ENCODE data around the gene TTI1.
"Not testable (repeated sequence)": the region's sequence is repeated elsewhere in the genome, so short reads cannot be mapped to it uniquely, and the experiment has no call there.

The TTI1 gene

DNA sequence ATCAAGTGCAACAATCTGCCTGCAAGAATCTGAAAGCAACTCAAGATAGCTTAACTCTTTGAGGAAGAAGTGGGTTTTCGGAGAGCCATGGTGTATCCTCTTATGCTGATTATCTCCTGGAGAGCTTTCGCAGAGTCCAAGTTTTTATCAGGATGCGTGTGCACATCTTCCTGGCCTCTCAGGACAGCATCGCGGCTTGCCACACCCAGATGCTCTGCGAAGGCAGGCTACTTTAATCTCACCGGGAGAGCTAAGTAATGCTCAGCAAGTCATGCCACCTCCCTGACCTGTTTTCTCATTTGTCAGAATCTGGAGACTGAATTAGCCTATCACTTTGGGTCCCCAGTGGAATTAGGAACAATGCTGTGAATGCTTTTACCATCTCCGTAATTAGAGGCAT is 52.9 kb downstream of the TTI1 start:
- H3K9me3 Mint-ChIP-seq = no peaks in the 10 kb centered on the region
- no peak overlapping the region for H3K27ac Mint-ChIP-seq
- no peaks in the 10 kb centered on the region for H3K27me3 Mint-ChIP-seq (ENCODE audit: low read depth)
- peaks cover 14% of the 10 kb centered on the region for H3K36me3 Mint-ChIP-seq (ENCODE audit: low read depth)
- H3K4me1 Mint-ChIP-seq (ENCODE audit: low read depth) = no peaks in the 10 kb centered on the region
- no peak overlapping the region for H3K4me3 Mint-ChIP-seq

DNA sequence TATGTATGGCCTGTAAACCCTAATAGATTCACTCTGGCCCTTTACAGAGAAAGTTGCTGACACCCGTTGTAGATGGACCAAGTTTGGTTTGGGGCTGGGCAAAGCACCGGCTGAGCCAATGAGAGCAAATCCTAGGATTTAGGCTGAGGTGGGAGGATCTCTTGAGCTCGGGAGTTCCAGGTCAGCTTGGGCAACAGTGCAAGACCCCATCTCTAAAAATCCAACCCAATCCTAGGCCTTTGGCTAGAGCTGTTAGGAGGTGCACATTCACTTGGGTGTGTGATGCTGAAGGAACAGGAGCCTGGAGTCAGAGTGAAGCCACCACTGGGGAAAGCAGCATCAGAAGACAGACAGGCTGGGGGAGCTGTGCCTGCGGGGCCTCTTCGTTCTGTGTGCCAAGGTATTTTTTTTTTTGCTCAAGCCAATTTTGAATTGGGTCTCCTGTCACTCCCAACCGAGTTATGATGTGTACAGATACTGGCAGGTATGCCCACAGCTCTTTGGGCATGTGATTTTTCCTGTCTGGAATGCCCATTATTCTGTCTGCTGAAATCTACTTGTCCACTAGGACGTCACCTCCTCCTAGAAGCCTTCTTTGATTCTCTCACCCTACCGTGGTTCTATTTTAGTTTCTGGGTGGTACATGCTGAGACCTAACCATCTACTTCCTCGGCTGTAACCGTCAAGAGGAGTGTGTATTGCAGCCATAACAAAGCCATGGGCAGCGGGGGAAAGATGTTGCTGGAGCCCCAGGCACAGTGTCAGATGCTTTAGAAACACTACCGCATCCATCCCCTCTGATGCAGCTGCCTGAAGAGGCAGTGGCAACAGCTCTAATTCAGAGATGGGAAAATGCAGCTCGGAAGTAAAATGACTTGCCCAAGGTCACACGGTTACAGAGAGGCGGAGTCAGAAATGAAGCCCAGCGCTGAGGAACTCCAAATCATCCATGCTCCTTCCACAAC is 54.0 kb downstream of the TTI1 start:
- H3K4me1 Mint-ChIP-seq (ENCODE audit: low read depth) = no peaks in the 10 kb centered on the region
- H3K36me3 Mint-ChIP-seq (ENCODE audit: low read depth) = peaks cover 10% of the 10 kb centered on the region
- H3K9me3 Mint-ChIP-seq = no peaks in the 10 kb centered on the region
- H3K27ac Mint-ChIP-seq = no peak overlapping the region
- H3K4me3 Mint-ChIP-seq = no peak overlapping the region
- H3K27me3 Mint-ChIP-seq (ENCODE audit: low read depth) = no peaks in the 10 kb centered on the region

DNA sequence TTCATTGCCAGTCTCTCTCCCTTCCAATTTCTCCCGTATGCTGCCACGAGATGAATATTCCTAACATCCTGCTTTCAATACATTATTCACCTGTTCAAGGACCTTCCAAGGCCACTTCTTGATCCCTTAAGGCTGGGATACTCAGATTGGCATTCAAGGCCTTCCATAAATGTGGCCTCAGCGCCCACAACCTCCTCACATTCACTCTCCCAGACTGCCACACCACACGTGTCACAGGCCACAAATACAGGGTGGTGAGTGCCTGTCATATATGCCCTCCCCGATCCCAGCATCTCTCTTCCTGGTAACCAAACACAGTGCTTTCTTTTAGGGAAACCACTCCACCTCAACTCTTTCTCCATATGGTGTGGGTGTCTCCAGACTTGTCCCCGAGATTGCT is 55.5 kb downstream of the TTI1 start:
- Mint-ChIP-seq H3K4me3 (no peak overlapping the region), H3K27ac (no peak overlapping the region), H3K9me3 (no peaks in the 10 kb centered on the region), H3K27me3 (ENCODE audit: low read depth) (no peaks in the 10 kb centered on the region), H3K4me1 (ENCODE audit: low read depth) (no peaks in the 10 kb centered on the region), H3K36me3 (ENCODE audit: low read depth) (peaks cover 10% of the 10 kb centered on the region)

DNA sequence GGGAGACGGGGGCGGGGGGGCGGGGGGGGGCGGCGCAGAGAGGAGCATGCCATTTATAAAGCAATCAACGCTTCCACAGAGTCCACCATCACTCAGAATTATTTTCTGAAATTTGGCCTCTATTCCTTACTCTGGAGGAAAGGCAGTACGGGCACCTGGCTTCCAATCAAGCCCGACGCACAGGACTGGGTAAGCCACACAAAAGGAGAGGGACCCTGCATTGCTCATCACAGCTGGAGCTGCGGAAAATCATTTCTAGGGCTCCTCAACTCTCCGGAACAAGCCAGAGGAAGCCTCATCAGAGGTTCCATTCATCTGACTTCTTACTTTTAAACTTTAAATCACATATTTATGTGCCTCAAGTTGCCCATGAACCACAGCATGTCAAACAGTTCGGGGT is 55.9 kb downstream of the TTI1 start:
- Mint-ChIP-seq H3K4me3 (no peak overlapping the region), H3K27ac (no peak overlapping the region), H3K9me3 (no peaks in the 10 kb centered on the region), H3K27me3 (ENCODE audit: low read depth) (no peaks in the 10 kb centered on the region), H3K36me3 (ENCODE audit: low read depth) (peaks cover 6% of the 10 kb centered on the region), H3K4me1 (ENCODE audit: low read depth) (no peaks in the 10 kb centered on the region)

DNA sequence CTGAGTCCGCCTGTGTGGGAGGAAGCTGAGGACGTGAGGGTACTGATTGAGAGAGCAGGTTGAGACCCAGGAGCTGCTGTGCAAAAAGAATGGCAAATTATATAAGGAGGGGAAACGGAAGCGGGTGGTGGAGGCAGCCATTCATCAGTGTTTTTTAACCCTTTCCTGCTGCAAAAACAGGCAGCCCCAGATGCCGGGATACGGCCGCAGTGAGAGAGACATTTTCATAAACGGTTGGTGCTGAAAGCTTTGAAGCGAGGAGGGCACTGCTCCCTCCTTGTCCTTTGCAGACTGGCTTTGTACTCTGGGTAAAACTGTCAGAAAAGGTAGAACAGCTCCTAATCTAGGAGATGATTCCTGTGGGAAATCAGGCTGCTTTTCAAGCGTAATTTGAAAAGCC is 56.4 kb downstream of the TTI1 start:
- H3K36me3 Mint-ChIP-seq (ENCODE audit: low read depth) = peaks cover 4% of the 10 kb centered on the region
- no peak overlapping the region for H3K27ac Mint-ChIP-seq
- H3K4me1 Mint-ChIP-seq (ENCODE audit: low read depth) = no peaks in the 10 kb centered on the region
- no peak overlapping the region for H3K4me3 Mint-ChIP-seq
- H3K27me3 Mint-ChIP-seq (ENCODE audit: low read depth) = no peaks in the 10 kb centered on the region
- H3K9me3 Mint-ChIP-seq = no peaks in the 10 kb centered on the region

DNA sequence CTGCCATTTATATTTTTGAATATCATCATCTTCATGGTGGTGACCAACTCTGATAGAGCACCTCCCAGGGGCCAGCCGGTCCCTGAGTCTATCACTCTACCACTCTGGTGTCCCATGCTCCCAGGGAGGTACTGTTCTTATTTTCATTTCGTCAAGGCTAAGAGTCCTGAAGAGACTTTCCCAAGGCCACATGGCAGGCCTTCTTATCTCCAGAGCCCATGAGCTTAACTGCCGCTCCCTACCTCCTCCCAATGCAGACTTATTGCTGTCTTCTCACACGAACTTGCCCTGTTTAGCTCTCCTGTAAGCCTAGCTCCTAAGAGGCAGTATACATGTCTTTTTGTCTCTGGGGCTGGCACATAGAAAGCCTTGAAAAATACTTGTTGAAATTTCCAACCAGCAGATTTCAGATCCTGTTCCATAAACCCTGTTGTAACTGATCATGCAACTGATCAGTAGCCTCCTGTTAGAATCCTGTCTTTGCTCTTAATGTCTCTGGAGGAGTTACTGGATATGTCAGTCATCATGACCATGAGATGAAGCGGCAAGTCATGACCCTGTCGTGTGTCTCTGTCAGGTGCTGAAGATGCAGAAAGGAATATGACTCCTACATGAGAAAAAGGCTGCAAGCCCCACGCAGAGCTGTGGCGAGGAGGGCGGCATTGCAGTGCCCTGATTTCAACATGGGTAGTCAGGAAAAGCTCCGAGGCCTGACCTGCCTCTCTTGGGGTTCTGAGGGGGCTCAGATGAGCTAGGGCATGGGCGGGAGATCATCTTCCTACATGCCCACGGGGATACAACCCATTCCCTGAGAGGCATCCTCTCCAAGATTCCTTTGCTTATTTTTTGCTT is 60.0 kb downstream of the TTI1 start:
- peaks cover 4% of the 10 kb centered on the region for H3K9me3 Mint-ChIP-seq
- no peak overlapping the region for H3K27ac Mint-ChIP-seq
- no peak overlapping the region for H3K4me3 Mint-ChIP-seq
- peaks cover under 1% of the 10 kb centered on the region for H3K27me3 Mint-ChIP-seq (ENCODE audit: low read depth)
- peaks cover 2% of the 10 kb centered on the region for H3K36me3 Mint-ChIP-seq (ENCODE audit: low read depth)
- H3K4me1 Mint-ChIP-seq (ENCODE audit: low read depth) = no peaks in the 10 kb centered on the region

DNA sequence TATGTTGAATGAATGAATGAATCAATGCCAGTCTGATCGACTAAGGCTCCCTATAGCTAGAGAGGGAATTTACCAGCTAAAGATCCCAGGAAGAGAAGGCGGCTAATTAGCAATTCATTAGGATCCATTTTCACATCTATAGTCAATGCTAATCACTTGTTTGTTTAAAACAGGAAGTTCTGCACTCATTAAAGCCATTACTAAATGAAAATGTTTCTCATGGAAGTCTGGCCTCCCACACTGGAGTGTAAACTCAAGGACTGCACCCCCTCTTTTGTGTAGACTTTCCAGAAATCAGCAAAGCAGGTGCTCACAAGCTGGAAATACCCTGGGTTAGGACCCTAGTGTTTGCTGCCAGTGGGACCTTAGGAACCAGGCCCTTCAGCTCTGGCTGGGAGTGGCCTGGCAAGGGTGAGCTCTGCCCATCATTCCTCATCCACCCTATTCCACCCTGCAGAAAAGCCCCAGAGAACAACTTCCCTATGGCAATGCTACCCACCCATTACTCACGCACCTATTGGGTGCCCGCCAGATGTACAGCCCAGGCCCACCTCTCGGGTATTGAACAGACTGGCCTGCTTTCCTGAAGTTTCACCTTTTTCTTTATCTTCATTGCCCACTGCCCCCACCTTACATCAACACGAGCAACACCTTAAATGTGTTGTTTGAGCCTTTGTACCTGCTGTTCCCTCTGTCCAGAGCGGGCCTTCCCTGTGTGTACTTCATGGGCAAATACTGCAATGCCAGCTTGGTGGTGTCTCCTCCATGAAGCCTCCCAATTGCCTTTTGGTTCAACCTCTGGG is 60.8 kb downstream of the TTI1 start:
- Mint-ChIP-seq H3K36me3 (ENCODE audit: low read depth) (peaks cover 2% of the 10 kb centered on the region), H3K4me3 (no peak overlapping the region), H3K9me3 (peaks cover 10% of the 10 kb centered on the region), H3K27me3 (ENCODE audit: low read depth) (peaks cover 4% of the 10 kb centered on the region), H3K4me1 (ENCODE audit: low read depth) (no peaks in the 10 kb centered on the region), H3K27ac (no peak overlapping the region)

DNA sequence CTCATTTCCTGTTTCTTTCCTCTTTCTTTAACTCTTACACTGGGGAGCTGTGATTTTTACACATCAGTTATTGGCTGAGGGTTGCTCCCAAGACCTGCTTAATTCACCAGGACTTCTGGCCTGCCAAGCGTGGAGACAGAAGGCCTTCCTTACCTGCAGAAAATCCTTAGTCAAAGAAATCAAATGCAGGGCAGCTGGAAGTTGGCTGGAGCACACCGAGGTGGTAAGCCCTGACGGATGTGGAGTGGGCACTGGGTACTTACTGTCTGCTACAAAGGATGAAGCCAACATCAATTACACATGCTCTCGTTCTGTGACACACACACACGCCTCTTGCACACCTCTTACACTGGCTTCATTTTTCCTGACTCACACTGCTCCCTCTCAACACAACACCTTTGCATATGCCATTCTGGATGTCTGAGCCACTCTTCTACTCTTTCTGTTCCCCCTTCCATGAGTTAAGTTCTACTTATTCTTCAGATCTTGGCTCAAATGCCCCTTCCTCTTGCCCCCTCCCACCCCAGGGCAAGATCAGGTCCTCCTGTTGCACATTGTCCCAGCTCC is 61.6 kb downstream of the TTI1 start:
- no peaks in the 10 kb centered on the region for H3K4me1 Mint-ChIP-seq (ENCODE audit: low read depth)
- H3K27ac Mint-ChIP-seq = no peak overlapping the region
- H3K9me3 Mint-ChIP-seq = peaks cover 14% of the 10 kb centered on the region
- peaks cover 4% of the 10 kb centered on the region for H3K27me3 Mint-ChIP-seq (ENCODE audit: low read depth)
- no peak overlapping the region for H3K4me3 Mint-ChIP-seq
- H3K36me3 Mint-ChIP-seq (ENCODE audit: low read depth) = peaks cover 2% of the 10 kb centered on the region

DNA sequence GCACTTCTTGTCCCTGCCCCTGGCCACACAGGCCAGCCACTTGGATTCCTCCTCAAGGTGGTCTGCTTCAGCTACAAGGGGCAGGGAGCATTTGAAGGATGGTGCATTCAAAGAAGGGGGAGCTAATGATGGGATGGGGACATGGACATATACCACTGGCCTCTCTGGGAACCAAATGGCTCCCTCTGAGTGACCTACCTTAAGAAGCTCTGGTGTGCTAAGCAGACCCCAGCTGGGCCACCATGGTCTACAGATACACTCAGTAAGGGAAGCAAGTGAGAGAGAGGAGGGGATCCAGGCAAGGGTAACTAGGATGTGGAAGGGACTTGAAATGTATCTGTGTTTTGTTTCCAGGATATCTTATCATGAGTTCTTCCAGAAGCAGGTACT is 62.4 kb downstream of the TTI1 start:
- Mint-ChIP-seq H3K36me3 (ENCODE audit: low read depth) (peaks cover 2% of the 10 kb centered on the region), H3K9me3 (peaks cover 19% of the 10 kb centered on the region), H3K27me3 (ENCODE audit: low read depth) (peaks cover 8% of the 10 kb centered on the region), H3K27ac (no peak overlapping the region), H3K4me3 (no peak overlapping the region), H3K4me1 (ENCODE audit: low read depth) (no peaks in the 10 kb centered on the region)

DNA sequence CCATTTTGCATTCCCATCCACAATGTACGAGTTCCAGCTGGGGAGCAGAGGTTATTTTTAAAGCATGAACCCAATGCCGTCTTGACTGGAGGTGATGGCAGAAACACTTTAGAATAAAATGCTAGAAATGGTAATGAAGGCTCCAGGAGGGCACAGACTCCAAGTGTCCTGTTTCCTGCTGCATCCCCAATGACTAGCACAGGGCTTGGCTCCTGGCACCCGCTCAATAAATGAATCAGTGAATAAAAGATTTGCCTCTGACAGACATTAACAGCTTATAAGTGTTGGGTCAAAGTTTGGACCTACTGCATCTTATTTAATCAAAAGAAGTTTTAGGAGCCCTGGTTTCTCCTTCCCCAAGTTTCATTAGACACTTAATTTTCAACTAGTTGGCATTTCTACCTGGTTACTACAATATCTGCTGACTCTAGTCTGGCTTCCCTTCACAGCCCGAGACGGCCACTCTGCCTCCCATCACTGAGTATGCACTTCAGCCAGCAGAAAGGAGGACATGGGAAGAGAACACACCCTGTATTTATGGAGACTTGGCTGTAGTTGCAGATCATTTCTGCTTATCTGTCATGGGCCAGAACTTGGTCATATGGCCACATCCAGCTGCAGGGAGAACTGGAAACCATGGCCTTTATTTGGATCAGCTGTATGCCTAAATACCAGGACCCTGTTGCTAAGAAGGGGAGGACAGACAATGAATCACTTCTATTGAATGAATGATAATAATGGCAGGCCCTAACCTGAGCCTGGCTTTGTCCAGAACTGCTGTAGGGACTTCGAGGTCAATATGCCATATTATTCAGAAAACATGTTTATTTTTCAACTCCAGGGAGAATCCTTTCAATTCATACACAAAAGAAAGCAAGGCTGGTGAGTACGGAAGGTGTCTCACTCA is 63.1 kb downstream of the TTI1 start:
- no peak overlapping the region for H3K27ac Mint-ChIP-seq
- H3K27me3 Mint-ChIP-seq (ENCODE audit: low read depth) = peaks cover 8% of the 10 kb centered on the region
- H3K4me1 Mint-ChIP-seq (ENCODE audit: low read depth) = no peaks in the 10 kb centered on the region
- no peak overlapping the region for H3K4me3 Mint-ChIP-seq
- H3K36me3 Mint-ChIP-seq (ENCODE audit: low read depth) = peaks cover 2% of the 10 kb centered on the region
- H3K9me3 Mint-ChIP-seq = peaks cover 19% of the 10 kb centered on the region

DNA sequence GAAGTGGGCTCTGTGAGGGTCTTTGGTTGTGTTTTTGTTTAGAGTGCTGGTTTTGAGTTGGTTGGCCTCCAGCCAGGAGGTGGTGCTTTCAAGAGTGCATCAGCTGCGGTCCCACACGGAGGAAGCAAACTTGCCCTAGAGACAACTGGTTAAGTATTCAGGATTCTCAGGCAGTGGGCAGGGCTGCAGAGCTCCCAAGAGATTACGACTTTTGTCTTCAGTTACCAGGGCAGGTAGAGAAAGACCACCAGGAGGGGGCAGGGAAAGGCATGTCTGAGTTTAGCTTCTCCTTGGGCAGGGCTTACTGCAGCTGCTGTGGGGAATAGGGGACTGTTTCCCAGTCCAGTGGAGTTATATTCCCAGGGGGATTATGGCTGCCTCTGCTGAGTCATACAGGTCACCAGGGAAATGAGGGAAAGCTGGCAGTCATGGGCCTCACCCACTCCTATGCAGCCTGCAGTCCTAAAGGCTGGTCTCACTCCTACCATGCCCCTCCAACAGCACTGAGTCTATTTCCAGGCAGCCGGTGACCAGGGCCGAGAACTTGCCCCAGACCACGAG is 64.3 kb downstream of the TTI1 start:
- Mint-ChIP-seq H3K36me3 (ENCODE audit: low read depth) (peaks cover 2% of the 10 kb centered on the region), H3K9me3 (peaks cover 19% of the 10 kb centered on the region), H3K4me3 (no peak overlapping the region), H3K4me1 (ENCODE audit: low read depth) (no peaks in the 10 kb centered on the region), H3K27me3 (ENCODE audit: low read depth) (peaks cover 11% of the 10 kb centered on the region), H3K27ac (no peak overlapping the region)

DNA sequence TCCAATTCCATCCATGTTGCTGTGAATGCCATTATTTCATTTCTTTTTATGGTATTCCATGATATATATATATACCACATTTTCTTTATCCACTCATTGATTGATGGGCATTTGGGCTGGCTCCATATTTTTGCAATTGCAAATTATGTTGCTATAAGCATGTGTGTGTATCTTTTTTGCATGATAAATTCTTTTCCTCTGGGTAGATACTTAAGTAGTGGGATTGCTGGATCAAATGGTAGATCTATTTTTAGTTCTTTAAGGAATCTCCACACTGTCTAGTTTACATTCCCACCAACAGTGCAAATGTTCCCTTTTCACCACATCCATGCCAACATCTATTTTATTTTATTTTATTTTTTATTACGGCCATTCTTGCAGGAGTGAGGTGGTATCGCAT is 69.8 kb downstream of the TTI1 start:
- not testable (repeated sequence) for H3K4me3 Mint-ChIP-seq; H3K4me1 Mint-ChIP-seq (ENCODE audit: low read depth); H3K36me3 Mint-ChIP-seq (ENCODE audit: low read depth); H3K27ac Mint-ChIP-seq
- H3K27me3 Mint-ChIP-seq (ENCODE audit: low read depth) = peaks cover 16% of the 10 kb centered on the region
- peaks cover 17% of the 10 kb centered on the region for H3K9me3 Mint-ChIP-seq

DNA sequence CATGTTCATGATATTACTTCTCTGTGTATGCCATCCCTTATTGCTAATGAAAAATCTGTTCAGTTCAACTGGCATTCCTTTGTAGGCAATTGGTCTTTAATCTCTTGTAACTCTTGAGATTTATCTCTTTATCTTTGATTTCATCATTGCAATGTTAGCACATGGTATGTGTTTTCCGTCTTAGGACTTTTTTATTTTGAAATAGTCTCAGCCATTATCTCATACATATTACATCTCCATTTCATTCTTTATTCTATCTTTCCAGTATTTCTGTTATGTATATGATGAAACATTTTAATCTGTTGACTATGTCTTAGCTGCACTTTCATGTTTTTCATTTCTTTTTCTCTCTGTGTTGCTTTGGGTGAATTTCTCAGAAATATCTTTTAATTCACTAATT is 72.2 kb downstream of the TTI1 start:
- Mint-ChIP-seq H3K36me3 (ENCODE audit: low read depth) (no peaks in the 10 kb centered on the region), H3K4me3 (no peak overlapping the region)

More for the DNA sequence above, 72.2 kb downstream of the TTI1 start:
- H3K9me3 Mint-ChIP-seq = peaks cover under 1% of the 10 kb centered on the region
- H3K4me1 Mint-ChIP-seq (ENCODE audit: low read depth) = no peaks in the 10 kb centered on the region
- H3K27ac Mint-ChIP-seq = no peak overlapping the region
- peaks cover 17% of the 10 kb centered on the region for H3K27me3 Mint-ChIP-seq (ENCODE audit: low read depth)

All from T-helper 1 cell treated with Interleukin-12 subunit alpha and Interleukin-12 subunit beta and Interleukin-4 antibody, amounts not matched to agents 30 μg/mL and 1 μg/mL, for 36 hours (primary cell).